HFF-Myc (cell line): ENCODE data around the gene CTCF.

ENCODE experiments used
- DNase-seq: peaks from one replicate; pipeline ENCODE4 v3.0.0-alpha.2; 2011; ENCODE audit warnings: low read depth; ENCODE audit errors: extremely low read depth
- H3K4me3 ChIP-seq: replicated peaks from 2 replicates; pipeline ENCODE4 v1.5.1; 2011; ENCODE audit warnings: low read depth, mild to moderate bottlenecking, control low read depth, low read length
- TF ChIP-seq, protein P1 (sequence below): IDR thresholded peaks from 2 replicates; pipeline ENCODE4 v1.5.1; 2012; ENCODE audit warnings: mild to moderate bottlenecking, low read depth, low read length, control low read depth; ENCODE audit errors: missing control alignments

CTCF gene

DNA sequence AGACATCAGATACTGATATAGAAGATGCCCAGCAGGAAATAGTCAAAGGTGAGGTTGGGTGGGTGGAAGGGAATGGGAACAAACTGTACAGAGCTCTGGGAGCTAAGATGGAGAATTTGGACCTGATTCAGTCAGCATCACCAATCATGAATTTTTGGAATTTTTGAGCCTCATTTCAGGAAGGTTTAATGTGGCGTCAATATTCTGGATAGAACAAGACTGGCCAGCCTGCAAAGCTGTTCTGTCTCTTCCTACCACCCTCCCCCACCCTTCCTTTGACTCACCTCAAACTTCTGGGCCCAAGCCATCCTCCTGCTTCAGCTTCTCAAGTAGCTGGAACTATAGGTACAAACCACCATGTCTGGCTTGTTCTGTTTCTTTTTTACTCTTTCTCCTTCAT lies 32.6 kb downstream of the CTCF start:
- H3K4me3 ChIP-seq, result no peak overlapping the region

DNA sequence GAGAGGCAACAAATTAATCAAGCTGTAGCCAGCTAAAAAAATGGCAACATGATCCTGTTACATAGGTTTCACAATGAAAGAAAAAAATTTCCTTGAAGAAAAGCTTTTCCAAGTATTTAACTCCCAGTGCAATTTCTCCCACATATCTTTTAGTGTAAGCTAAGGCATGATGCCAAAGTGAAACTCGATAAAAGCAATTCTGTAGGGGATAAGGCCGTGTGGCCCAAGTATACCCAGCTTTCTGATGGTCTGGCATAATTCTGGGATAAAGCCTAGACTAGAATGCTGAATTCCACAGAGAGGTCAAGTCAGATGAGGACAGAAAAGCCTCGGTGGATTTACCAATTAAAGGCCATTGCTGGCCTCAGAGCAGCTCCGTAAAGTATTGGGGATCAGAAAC lies 36.2 kb downstream of the CTCF start:
- DNase-seq, result no peak

More for the DNA sequence above, 32.6 kb downstream of the CTCF start:
- TF ChIP-seq, protein P1, sequence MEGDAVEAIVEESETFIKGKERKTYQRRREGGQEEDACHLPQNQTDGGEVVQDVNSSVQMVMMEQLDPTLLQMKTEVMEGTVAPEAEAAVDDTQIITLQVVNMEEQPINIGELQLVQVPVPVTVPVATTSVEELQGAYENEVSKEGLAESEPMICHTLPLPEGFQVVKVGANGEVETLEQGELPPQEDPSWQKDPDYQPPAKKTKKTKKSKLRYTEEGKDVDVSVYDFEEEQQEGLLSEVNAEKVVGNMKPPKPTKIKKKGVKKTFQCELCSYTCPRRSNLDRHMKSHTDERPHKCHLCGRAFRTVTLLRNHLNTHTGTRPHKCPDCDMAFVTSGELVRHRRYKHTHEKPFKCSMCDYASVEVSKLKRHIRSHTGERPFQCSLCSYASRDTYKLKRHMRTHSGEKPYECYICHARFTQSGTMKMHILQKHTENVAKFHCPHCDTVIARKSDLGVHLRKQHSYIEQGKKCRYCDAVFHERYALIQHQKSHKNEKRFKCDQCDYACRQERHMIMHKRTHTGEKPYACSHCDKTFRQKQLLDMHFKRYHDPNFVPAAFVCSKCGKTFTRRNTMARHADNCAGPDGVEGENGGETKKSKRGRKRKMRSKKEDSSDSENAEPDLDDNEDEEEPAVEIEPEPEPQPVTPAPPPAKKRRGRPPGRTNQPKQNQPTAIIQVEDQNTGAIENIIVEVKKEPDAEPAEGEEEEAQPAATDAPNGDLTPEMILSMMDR, result no peak
- DNase-seq, result no peak

DNA sequence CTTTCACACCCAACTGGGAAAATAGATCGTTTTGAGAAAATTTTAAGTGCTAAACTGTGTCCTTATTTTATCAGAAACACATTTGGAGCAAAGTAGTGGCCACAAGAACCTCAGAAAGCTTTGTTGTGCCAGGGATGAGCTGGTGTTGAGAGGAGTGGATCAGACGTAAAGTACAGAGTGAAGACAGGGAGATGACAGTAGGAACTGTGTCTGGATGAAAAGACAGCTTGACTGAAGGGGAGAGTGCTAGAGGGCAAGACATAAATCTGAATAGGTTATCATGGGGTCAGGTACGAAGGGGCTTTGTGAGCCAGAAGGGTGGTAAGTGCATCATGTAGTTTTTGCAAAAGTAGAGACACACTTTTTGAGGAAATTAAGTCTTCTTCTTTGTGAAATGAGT lies 43.3 kb downstream of the CTCF start:
- TF ChIP-seq, protein P1, result no peak
- no peak for DNase-seq
- no peak overlapping the region for H3K4me3 ChIP-seq

More for the DNA sequence above, 36.2 kb downstream of the CTCF start:
- TF ChIP-seq, protein P1, result no peak
- no peak overlapping the region for H3K4me3 ChIP-seq

DNA sequence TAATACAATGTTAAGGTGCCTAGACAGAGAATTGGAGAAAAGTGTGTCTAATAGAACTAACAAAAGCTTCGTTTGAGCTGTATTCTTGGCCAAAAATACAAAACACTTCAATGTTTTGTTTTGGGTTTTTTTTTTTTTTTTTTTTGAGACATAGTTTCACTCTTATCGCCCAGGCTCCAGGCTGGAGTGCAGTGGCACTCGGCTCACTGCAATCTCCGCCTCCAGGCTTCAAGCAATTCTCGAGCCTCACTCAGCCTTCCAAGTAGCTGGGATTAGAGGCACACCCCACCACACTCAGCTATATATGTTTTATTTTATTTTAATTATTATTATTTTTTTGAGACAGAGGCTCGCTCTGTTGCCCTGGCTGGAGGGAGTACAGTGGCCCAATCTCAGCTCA lies 44.3 kb downstream of the CTCF start:
- no peak overlapping the region for H3K4me3 ChIP-seq
- DNase-seq, result no peak
- TF ChIP-seq, protein P1, result no peak

DNA sequence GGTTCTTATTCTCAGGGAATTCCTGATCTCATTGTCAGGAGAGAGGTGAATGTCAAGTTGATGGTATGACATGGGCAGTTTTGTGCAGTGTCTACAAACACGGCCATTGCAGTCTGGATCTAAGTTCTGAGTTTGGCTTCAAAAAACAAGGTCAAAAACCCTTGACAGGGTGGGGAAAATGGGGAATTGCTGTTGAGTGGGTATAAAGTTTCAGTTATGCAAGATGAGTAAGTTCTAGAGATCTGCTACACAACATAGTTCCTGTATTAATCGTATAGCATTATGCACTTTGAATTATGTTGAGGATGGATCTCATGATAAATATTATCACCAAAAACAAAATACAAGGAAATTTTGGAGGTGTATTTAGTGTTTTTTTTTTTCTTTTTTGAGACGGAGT lies 46.0 kb downstream of the CTCF start:
- H3K4me3 ChIP-seq, result no peak overlapping the region
- TF ChIP-seq, protein P1, result no peak
- no peak for DNase-seq

DNA sequence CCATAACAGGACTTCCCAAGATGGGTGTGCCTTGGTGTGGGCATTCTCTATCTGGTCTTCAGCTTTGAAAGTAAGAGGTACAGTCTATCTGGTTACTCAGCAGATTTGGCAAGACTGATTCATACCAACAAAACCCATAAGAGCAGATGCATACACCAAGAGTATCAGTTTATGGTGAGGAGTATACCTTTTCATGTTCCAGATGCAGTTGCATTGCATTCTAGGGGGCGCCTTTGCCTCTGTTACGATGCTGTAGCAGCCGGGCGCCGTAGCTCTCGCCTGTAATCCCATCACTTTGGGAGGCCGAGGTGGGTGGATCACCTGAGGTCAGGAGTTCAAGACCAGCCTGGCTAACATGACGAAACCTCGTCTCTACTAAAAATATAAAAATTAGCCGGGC lies 51.5 kb downstream of the CTCF start:
- H3K4me3 ChIP-seq, result no peak overlapping the region
- no peak for DNase-seq
- TF ChIP-seq, protein P1, result no peak

DNA sequence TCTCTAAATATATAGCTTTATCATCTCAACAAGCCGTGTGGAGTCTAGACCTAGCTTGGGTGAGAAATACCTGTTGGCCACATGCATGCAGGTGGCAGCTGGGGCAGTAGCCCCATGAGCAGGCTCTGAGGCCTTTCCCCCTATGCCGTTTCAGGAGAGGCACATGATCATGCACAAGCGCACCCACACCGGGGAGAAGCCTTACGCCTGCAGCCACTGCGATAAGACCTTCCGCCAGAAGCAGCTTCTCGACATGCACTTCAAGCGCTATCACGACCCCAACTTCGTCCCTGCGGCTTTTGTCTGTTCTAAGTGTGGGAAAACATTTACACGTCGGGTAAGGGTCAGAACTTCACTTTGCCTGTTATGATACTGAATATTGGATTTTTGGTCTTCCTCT lies 65.9 kb downstream of the CTCF start:
- no peak for DNase-seq
- no peak overlapping the region for H3K4me3 ChIP-seq
- TF ChIP-seq, protein P1, result no peak
